K562 (cell line): ENCODE data around the gene RRAS. TPM values are rescaled to one million over a fixed set of nuclear protein-coding genes. Genes with fewer than 3 reads are reported as not detected.

Experiments used
- BRCA1 ChIP-seq, 2 experiments: fragments of 450-650 bp in 1 of 2; sonication (generic) in 1 of 2; formaldehyde crosslinking in 1 of 2; IDR thresholded peaks; 2 replicates each; pipeline versions ENCODE4 v1.5.0 to v1.6.1; 2017 to 2020; ENCODE audit warnings: mild to moderate bottlenecking in 1 of 2, missing genetic modification reagents in 1 of 2
- CREBBP ChIP-seq: IDR thresholded peaks from one replicate; pipeline ENCODE4 v1.6.1; 2012; ENCODE audit warnings: low read depth, mild to moderate bottlenecking, control low read depth, inconsistent platforms, low read length
- FOXA1 ChIP-seq: fragments of 450-650 bp; IDR thresholded peaks from 2 replicates; pipeline ENCODE4 v1.6.1; 2016; ENCODE audit warnings: mild to moderate bottlenecking, borderline replicate concordance
- HMGN3 ChIP-seq: IDR thresholded peaks from 2 replicates; pipeline ENCODE4 v1.6.1; 2011; ENCODE audit warnings: borderline replicate concordance, low read depth, mild to moderate bottlenecking, mixed read lengths, low read length; ENCODE audit not compliant: insufficient read length; ENCODE audit errors: extremely low read depth
- MAFK ChIP-seq: IDR thresholded peaks from 2 replicates; pipeline ENCODE4 v1.6.1; 2011; ENCODE audit warnings: low read length, improper control_type of control experiment
- PHF8 ChIP-seq: fragments of 200-600 bp; sonication (generic); IDR thresholded peaks from 2 replicates; pipeline ENCODE4 v1.6.1; 2012; ENCODE audit warnings: mixed run types, mild to moderate bottlenecking, inconsistent platforms, low read length, moderate library complexity, borderline replicate concordance
- PRMT5 ChIP-seq: sonication (generic); formaldehyde crosslinking; IDR thresholded peaks from 2 replicates; pipeline ENCODE4 v1.5.0; 2020; ENCODE audit warnings: missing genetic modification reagents
- PTBP1 ChIP-seq: fragments of 200-400 bp; formaldehyde crosslinking; IDR thresholded peaks from 2 replicates; pipeline ENCODE4 v1.6.1; 2017; ENCODE audit warnings: low read depth, low read length
- RBM22 ChIP-seq: fragments of 200-400 bp; formaldehyde crosslinking; IDR thresholded peaks from 2 replicates; pipeline ENCODE4 v1.6.1; 2018; ENCODE audit warnings: low read length, low read depth; ENCODE audit not compliant: poor library complexity, severe bottlenecking
- RFX5 ChIP-seq: IDR thresholded peaks from 2 replicates; pipeline ENCODE4 v1.6.1; 2011; ENCODE audit warnings: low read depth, mild to moderate bottlenecking, improper control_type of control experiment, low read length
- VEZF1 ChIP-seq: fragments of 200-800 bp; sonication (Bioruptor generic); IDR thresholded peaks from 2 replicates; pipeline ENCODE4 v1.6.1; 2017; ENCODE audit warnings: missing genetic modification characterization, missing compliant biosample characterization
- ZBTB7A ChIP-seq: IDR thresholded peaks from 2 replicates; pipeline ENCODE4 v1.6.1; 2011; ENCODE audit warnings: low read depth, mild to moderate bottlenecking, low read length, moderate library complexity, borderline replicate concordance; ENCODE audit not compliant: control insufficient read depth
- ZBTB8A ChIP-seq: fragments of 450-650 bp; IDR thresholded peaks from 2 replicates; pipeline ENCODE4 v1.6.1; 2018; ENCODE audit warnings: mild to moderate bottlenecking, moderate library complexity; ENCODE audit not compliant: partially characterized antibody
- ZNF174 ChIP-seq: fragments of 250-450 bp; sonication (Bioruptor Pico); IDR thresholded peaks from 2 replicates; pipeline ENCODE4 v1.4.0; 2020; ENCODE audit warnings: mild to moderate bottlenecking
- ZNF184 ChIP-seq: sonication (generic); formaldehyde crosslinking; IDR thresholded peaks from 2 replicates; pipeline ENCODE4 v1.5.0; 2020; ENCODE audit warnings: missing genetic modification reagents
- ZNF274 ChIP-seq: IDR thresholded peaks from 2 replicates; pipeline ENCODE4 v1.6.1; 2011; ENCODE audit warnings: low read depth, mild to moderate bottlenecking, low read length, moderate library complexity, borderline replicate concordance
- ZNF318 ChIP-seq, 2 experiments: fragments of 450-650 bp; IDR thresholded peaks; 2 replicates each; pipeline ENCODE4 v1.6.1; 2016; ENCODE audit warnings: mild to moderate bottlenecking in 2 of 2, borderline replicate concordance in 1 of 2, low read depth in 1 of 2, moderate library complexity in 1 of 2
- ZZZ3 ChIP-seq: fragments of 450-650 bp; IDR thresholded peaks from 2 replicates; pipeline ENCODE4 v1.6.1; 2016; ENCODE audit warnings: antibody characterized with exemption, mild to moderate bottlenecking, moderate library complexity
- polyA plus RNA-seq, 8 experiments: library from polyadenylated mRNA; depleted of rRNA in 4 of 8; stranded (reverse) in 5 of 8; unstranded in 3 of 8; fragments of >200 nt; fragmentation: Nextera tagmentation in 2 of 8; fragmentation: Illumina TruSeq in 1 of 8; extraction: Ambion mirVana in 2 of 8; extraction: Trizol in 1 of 8; gene quantifications; 2 replicates each; pipeline versions ENCODE4 v1.2.1 to v1.2.3, GENCODE V29; 2011 to 2014; ENCODE audit warnings: inconsistent platforms in 1 of 8, missing spikeins in 1 of 8
- total RNA-seq, 7 experiments: library from RNA; depleted of rRNA in 6 of 7; stranded (reverse); fragments of >200 nt in 6 of 7; fragmentation: Illumina TruSeq in 2 of 7; extraction: Trizol in 2 of 7; gene quantifications; 2 replicates each; pipeline versions ENCODE4 v1.2.1 to v1.2.3, GENCODE V29; 2011 to 2021; ENCODE audit warnings: low replicate concordance in 1 of 7

The RRAS gene
- total and polyA plus RNA-seq, 9 of the 15 experiments (the other 6 are each of a cell fraction or from before 2014, with no cell fraction given), result 0.70 to 17.3 (median 8.2) TPM

GRCh38 chr19:49676784-49677230 lies 36.9 kb upstream of the RRAS start (continued):
- TF ChIP-seq ZNF318 (IDR thresholded peaks at IDR 0.05; ENCODE audit: borderline replicate concordance in 1 of 2, low read depth in 1 of 2) (no peak), ZBTB8A (no peak), MAFK (peak; percentile 56; the same call in 1 of the 2 replicates), FOXA1 (no peak), ZBTB7A (peak; percentile 91; the same call in 1 of the 2 replicates), PRMT5 (no peak), RFX5 (peak; percentile 36; the same call in 1 of the 2 replicates), PHF8 (no peak), BRCA1 (IDR thresholded peaks at IDR 0.05) (no peak), BRCA1 (CRISPR knock-in tag; IDR thresholded peaks at IDR 0.05) (no peak), CREBBP (no peak), ZNF184 (CRISPR knock-in tag) (no peak), HMGN3 (no peak), ZNF174 (CRISPR knock-in tag) (no peak), PTBP1 (no peak), ZNF274 (no peak), RBM22 (no peak), ZZZ3 (no peak), VEZF1 (CRISPR knock-in tag) (peak; percentile 98; the same call in 1 of the 2 replicates)
